HCT116 (cell line): ENCODE results near the gene VTN. TPM values are rescaled to one million over a fixed set of nuclear protein-coding genes. Genes with fewer than 3 reads are reported as not detected.

Experiments used
- ATAC-seq: fragments of 200-7000 bp; cut with Tn5 transposase; 2 replicates; pipeline ENCODE4 v1.9.1; 2020; ENCODE audit warnings: mild to moderate bottlenecking, moderate library complexity
- BruUV-seq: library from RNA; stranded (reverse); fragments of 400-500 nt; replicated peaks from 2 replicates; lab custom pipeline; 2021; lab: Mats Ljungman, UMichigan
- CTCF ChIA-PET: fragments of 300-600 bp; sonication (Branson Sonifier 250); formaldehyde crosslinking; loops from one replicate; lab custom pipeline; 2021; ENCODE audit warnings: antibody characterized with exemption; lab: Charles Lee
- POLR2A ChIA-PET: fragments of 300-600, 350-600 bp; sonication (Branson Sonifier 250); formaldehyde crosslinking; loops from one replicate; lab custom pipeline; 2021; ENCODE audit warnings: antibody characterized with exemption; lab: Charles Lee
- RAD21 ChIA-PET, 2 experiments: fragments of 300-600 bp; sonication (Branson Sonifier 250); formaldehyde crosslinking; loops; one replicate each; lab custom pipeline; 2023; ENCODE audit warnings: low total read pairs in 2 of 2; ENCODE audit not compliant: uncharacterized antibody in 2 of 2, unreplicated experiment in 2 of 2, low non-redundant PET in 1 of 2; lab: Charles Lee
- DNase-seq: peaks from one replicate; pipeline ENCODE4 v3.0.0-alpha.2; 2010; ENCODE audit warnings: low read depth, low spot score
- H2AFZ ChIP-seq: fragments of 200-600 bp; shearing (Covaris generic), sonication (generic); 2 replicates; pipeline ENCODE4 v1.6.1; 2017; ENCODE audit warnings: low read depth, mixed run types, mixed read lengths, antibody characterized with exemption, low read length; ENCODE audit not compliant: poor library complexity, severe bottlenecking
- H3K27ac ChIP-seq: 2 replicates; pipeline ENCODE4 v1.5.1; 2012; ENCODE audit warnings: low read depth, low read length
- H3K27me3 ChIP-seq: fragments of 200-600 bp; sonication (generic); 2 replicates; pipeline ENCODE4 v1.6.1; 2016; ENCODE audit warnings: mixed run types, low read length, mixed read lengths; ENCODE audit not compliant: insufficient read depth
- H3K36me3 ChIP-seq, 2 experiments: fragments of 200-500 bp in 1 of 2; fragments of 200-600 bp in 1 of 2; sonication (Bioruptor generic) in 1 of 2; sonication (generic) in 1 of 2; 2 replicates each; pipeline versions ENCODE4 v1.5.1 to v1.6.1; 2014 to 2016; ENCODE audit warnings: low read length in 2 of 2, inconsistent platforms in 1 of 2, mixed read lengths in 1 of 2, mixed run types in 1 of 2; ENCODE audit not compliant: insufficient read depth in 2 of 2, control insufficient read depth in 1 of 2
- H3K4me1 ChIP-seq, 2 experiments: fragments of 200-600 bp in 1 of 2; sonication (generic) in 1 of 2; 2 replicates each; pipeline versions ENCODE4 v1.5.1 to v1.6.1; 2012 to 2017; ENCODE audit warnings: low read length in 2 of 2, inconsistent platforms in 1 of 2, mild to moderate bottlenecking in 1 of 2, mixed read lengths in 1 of 2, mixed run types in 1 of 2, moderate library complexity in 1 of 2; ENCODE audit not compliant: insufficient read depth in 2 of 2, control insufficient read depth in 1 of 2
- H3K4me2 ChIP-seq: fragments of 200-600 bp; sonication (generic); 2 replicates; pipeline ENCODE4 v1.6.1; 2017; ENCODE audit warnings: mixed run types, low read length, mixed read lengths
- H3K4me3 ChIP-seq, 2 experiments: fragments of 200-600 bp in 1 of 2; sonication (generic) in 1 of 2; replicated peaks in 1 of 2; 2 replicates each; pipeline ENCODE4 v1.5.1; 2011 to 2016; ENCODE audit warnings: low read length in 2 of 2, control low read depth in 1 of 2, low read depth in 1 of 2, mild to moderate bottlenecking in 1 of 2, mixed read lengths in 1 of 2, mixed run types in 1 of 2
- H3K79me2 ChIP-seq: fragments of 200-600 bp; sonication (generic); 2 replicates; pipeline ENCODE4 v1.6.1; 2017; ENCODE audit warnings: mild to moderate bottlenecking, mixed run types, low read length, moderate library complexity, mixed read lengths; ENCODE audit not compliant: insufficient read depth
- H3K9ac ChIP-seq: fragments of 200-600 bp; sonication (generic); 2 replicates; pipeline ENCODE4 v1.6.1; 2016; ENCODE audit warnings: low read length, mixed read lengths
- H3K9me2 ChIP-seq: fragments of 200-600 bp; sonication (generic), shearing (Covaris generic); 2 replicates; pipeline ENCODE4 v1.6.1; 2017; ENCODE audit warnings: mixed run types, mild to moderate bottlenecking, moderate library complexity; ENCODE audit not compliant: insufficient read depth
- H3K9me3 ChIP-seq, 2 experiments: fragments of 200-500 bp in 1 of 2; fragments of 200-600 bp in 1 of 2; sonication (Bioruptor generic) in 1 of 2; sonication (generic) in 1 of 2; 2 replicates each; pipeline ENCODE4 v1.6.1; 2014 to 2017; ENCODE audit warnings: low read length in 2 of 2, mixed read lengths in 2 of 2, inconsistent platforms in 1 of 2, low read depth in 1 of 2, mild to moderate bottlenecking in 1 of 2, mixed run types in 1 of 2, moderate library complexity in 1 of 2; ENCODE audit not compliant: control insufficient read depth in 1 of 2, insufficient read depth in 1 of 2
- H4K20me1 ChIP-seq: fragments of 200-600 bp; sonication (generic), shearing (Covaris generic); 2 replicates; pipeline ENCODE4 v1.6.1; 2017; ENCODE audit warnings: mixed run types, mild to moderate bottlenecking, moderate library complexity; ENCODE audit not compliant: insufficient read depth
- EZH2phosphoT487 ChIP-seq: fragments of 200-600 bp; IDR thresholded peaks from 2 replicates; pipeline ENCODE4 v1.6.1; 2018; ENCODE audit warnings: antibody characterized with exemption, borderline replicate concordance
- POLR2A ChIP-seq: IDR thresholded peaks from 2 replicates; pipeline ENCODE4 v1.7.0; 2011; ENCODE audit warnings: borderline replicate concordance; ENCODE audit not compliant: insufficient read depth, insufficient read length; ENCODE audit errors: extremely low read depth
- SIN3A ChIP-seq: IDR thresholded peaks from 2 replicates; pipeline ENCODE4 v1.6.1; 2012; ENCODE audit warnings: low read depth
- SP1 ChIP-seq: IDR thresholded peaks from 2 replicates; pipeline ENCODE4 v1.6.1; 2012; ENCODE audit warnings: low read depth
- SRF ChIP-seq: IDR thresholded peaks from 2 replicates; pipeline ENCODE4 v1.6.1; 2012; ENCODE audit warnings: low read depth
- intact Hi-C: fragments of 100-400 bp; cut with micrococcal nuclease; formaldehyde crosslinking; loops from 2 replicates; pipeline ENCODE4 v1.10.0; 2022
- total RNA-seq: library from RNA; stranded (reverse); gene quantifications from one replicate; pipeline ENCODE4 v1.2.1, GENCODE V29; 2021; ENCODE audit not compliant: unreplicated experiment

Gene VTN
- total RNA-seq, 1 experiment from 2014 or later = 1.5 TPM

GRCh38 chr17:28363186-28363585, 6.9 kb downstream of the VTN start:
- BruUV-seq = no TSS peak
- DNase-seq (no peak), ATAC-seq (no peak)
- intact Hi-C loops = no loop called here
- Histone ChIP-seq H2AFZ (no peak overlapping the region), H3K27me3 (no peaks in the 10 kb centered on the region), H3K27ac (no peak overlapping the region), H3K9me2 (no peaks in the 10 kb centered on the region), H3K4me2 (no peak overlapping the region), H3K9ac (no peak overlapping the region), H3K4me3 (no peak overlapping the region), H3K9me3 (no peaks in the 10 kb centered on the region), H3K79me2 (peaks cover 11% of the 10 kb centered on the region), H4K20me1 (no peaks in the 10 kb centered on the region), H3K4me1 (peaks cover 7 to 9% of the 10 kb centered on the region in 2 experiments; a peak in 2 of 4 replicates), H3K36me3 (peaks cover 15 to 20% of the 10 kb centered on the region in 2 experiments; a peak in 3 of 4 replicates)
- POLR2A ChIA-PET = no interaction called here
- CTCF ChIA-PET = no interaction called here
- TF ChIP-seq SRF (no peak), SIN3A (no peak), EZH2phosphoT487 (no peak)
- RAD21 ChIA-PET = no interaction called here

GRCh38 chr17:28357901-28358197, 12.3 kb downstream of the VTN start:
- Histone ChIP-seq H3K9me2 (no peaks in the 10 kb centered on the region), H4K20me1 (no peaks in the 10 kb centered on the region), H3K4me2 (peak overlapping the region; percentile 74), H3K36me3 (peaks cover 27 to 37% of the 10 kb centered on the region in 2 experiments), H3K9me3 (no peaks in the 10 kb centered on the region), H3K4me1 (peaks cover 16 to 18% of the 10 kb centered on the region in 2 experiments; a peak in 3 of 4 replicates), H3K27ac (peak overlapping the region; percentile 83), H3K79me2 (peaks cover 46% of the 10 kb centered on the region), H3K4me3 (peak overlapping the region; percentile 72 to 93), H3K27me3 (no peaks in the 10 kb centered on the region), H2AFZ (no peak overlapping the region), H3K9ac (peak overlapping the region; percentile 99)
- ChIA-PET CTCF (interaction anchor here (1.1 to 1.6 kb wide), 2 partner anchors 23 to 59 kb away, joined by 5 to 6 read pairs; partner anchors contain the start of genes IFT20 and TNFAIP1), POLR2A (interaction anchor here (0.6 to 4.4 kb wide), 6 partner anchors 9 to 59 kb away, joined by 3 to 26 read pairs (median 4); partner anchors contain the start of genes IFT20, TNFAIP1 and VTN), RAD21 (interaction anchor here (0.6 to 2.4 kb wide), 3 partner anchors 22 to 67 kb away, joined by 3 to 9 read pairs (median 6); partner anchors contain the start of genes IFT20 (in 2 of the 2) and TNFAIP1 (in 2 of the 2))
- no peak for DNase-seq
- TSS peak; percentile 74 for BruUV-seq
- ATAC-seq = no peak
- intact Hi-C loops = no loop called here
- TF ChIP-seq POLR2A = peak; percentile 6
- TF ChIP-seq SP1 = no peak
